Measurements from ENCODE around the gene CHI3L2.

CHI3L2 gene

GRCh38 chr1:111242805-111243523 is 15.5 kb downstream of the CHI3L2 start:
- no peak overlapping the region for H3K27ac ChIP-seq (ENCODE audit: low read length)
- H3K27me3 ChIP-seq (ENCODE audit: insufficient read depth, low read length): no peaks in the 10 kb centered on the region
- no peak overlapping the region for H3K9ac ChIP-seq (ENCODE audit: low read depth, low read length)
- peaks cover under 1% of the 10 kb centered on the region; the same call in 1 of the 2 replicates for H3K4me1 ChIP-seq (ENCODE audit: insufficient read depth, low read length)
- H3K9me3 ChIP-seq (ENCODE audit: insufficient read depth, low read depth, low read length): no peaks in the 10 kb centered on the region
- no peaks in the 10 kb centered on the region for H3K36me3 ChIP-seq (ENCODE audit: insufficient read depth, low read depth, low read length)
- H3K4me3 ChIP-seq (ENCODE audit: low read length): no peak overlapping the region

DNA sequence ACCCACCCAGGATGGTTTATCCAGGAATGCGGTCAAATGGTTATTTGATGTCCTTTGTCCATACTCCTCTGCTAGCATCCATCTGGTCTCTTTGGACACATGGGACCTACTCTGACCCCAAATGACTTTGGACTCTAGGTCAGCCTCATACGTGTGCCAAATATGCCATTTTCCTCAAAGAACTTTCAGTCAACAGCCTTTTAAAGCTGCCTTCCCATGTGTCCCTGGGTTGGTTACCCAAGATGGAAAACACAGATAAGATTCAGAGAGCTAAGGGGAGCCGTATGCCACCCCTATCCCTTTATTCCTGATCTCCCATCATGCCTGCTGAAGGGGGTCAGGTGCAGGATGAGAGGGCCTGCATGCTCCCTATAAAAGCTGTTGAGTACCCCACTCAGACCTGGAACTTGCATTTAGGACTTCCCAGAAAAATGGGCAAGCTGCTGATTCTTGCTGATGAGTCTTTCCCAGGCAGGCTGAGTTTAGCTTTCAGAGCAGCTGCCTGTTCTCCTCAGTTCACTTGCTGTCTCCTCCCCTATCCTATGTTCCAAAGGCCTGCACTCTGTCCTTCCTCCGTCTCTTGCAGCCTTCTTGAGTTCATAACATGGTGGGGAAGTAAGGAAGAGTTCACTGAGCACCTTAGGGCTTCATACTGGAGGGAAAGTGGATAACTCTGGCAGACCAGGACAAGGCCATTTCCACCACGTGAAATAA is 19.8 kb downstream of the CHI3L2 start:
- Histone ChIP-seq H3K9me3 (ENCODE audit: insufficient read depth, low read depth, low read length) (no peaks in the 10 kb centered on the region), H3K36me3 (ENCODE audit: insufficient read depth, low read depth, low read length) (no peaks in the 10 kb centered on the region), H3K4me3 (ENCODE audit: low read length) (no peak overlapping the region), H3K27me3 (ENCODE audit: insufficient read depth, low read length) (no peaks in the 10 kb centered on the region), H3K9ac (ENCODE audit: low read depth, low read length) (no peak overlapping the region), H3K27ac (ENCODE audit: low read length) (no peak overlapping the region), H3K4me1 (ENCODE audit: insufficient read depth, low read length) (no peaks in the 10 kb centered on the region)

DNA sequence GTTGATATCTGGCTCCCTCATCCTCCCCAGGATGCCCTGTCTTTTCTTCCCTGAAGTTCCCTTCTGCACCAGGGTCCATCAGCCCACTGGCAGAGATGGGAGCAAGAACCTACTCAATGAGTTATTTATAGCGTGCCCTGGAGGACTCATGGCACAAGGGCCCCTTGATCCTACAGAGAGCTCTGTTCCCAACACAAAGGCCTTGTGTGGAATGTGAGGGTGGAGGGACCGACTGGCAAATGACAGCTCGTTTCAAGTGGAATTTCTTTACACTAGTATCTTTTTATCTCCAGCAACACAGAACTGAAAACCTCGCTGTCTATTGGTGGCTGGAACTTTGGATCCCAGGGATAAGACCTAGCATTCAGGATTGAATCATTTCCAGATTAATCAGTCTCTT is 22.4 kb downstream of the CHI3L2 start:
- H3K4me1 ChIP-seq (ENCODE audit: insufficient read depth, low read length): no peaks in the 10 kb centered on the region
- no peaks in the 10 kb centered on the region for H3K36me3 ChIP-seq (ENCODE audit: insufficient read depth, low read depth, low read length)

GRCh38 chr1:111251570-111251969 is 24.1 kb downstream of the CHI3L2 start:
- H3K4me3 ChIP-seq (ENCODE audit: low read length): no peak overlapping the region
- no peak overlapping the region for H3K27ac ChIP-seq (ENCODE audit: low read length)
- H3K27me3 ChIP-seq (ENCODE audit: insufficient read depth, low read length): no peaks in the 10 kb centered on the region
- no peaks in the 10 kb centered on the region for H3K36me3 ChIP-seq (ENCODE audit: insufficient read depth, low read depth, low read length)
- no peak overlapping the region for H3K9ac ChIP-seq (ENCODE audit: low read depth, low read length)
- no peaks in the 10 kb centered on the region for H3K4me1 ChIP-seq (ENCODE audit: insufficient read depth, low read length)
- H3K9me3 ChIP-seq (ENCODE audit: insufficient read depth, low read depth, low read length): no peaks in the 10 kb centered on the region

More for the DNA sequence above, 22.4 kb downstream of the CHI3L2 start:
- no peak overlapping the region for H3K4me3 ChIP-seq (ENCODE audit: low read length)
- no peak overlapping the region for H3K9ac ChIP-seq (ENCODE audit: low read depth, low read length)
- no peaks in the 10 kb centered on the region for H3K27me3 ChIP-seq (ENCODE audit: insufficient read depth, low read length)
- no peak overlapping the region for H3K27ac ChIP-seq (ENCODE audit: low read length)
- H3K9me3 ChIP-seq (ENCODE audit: insufficient read depth, low read depth, low read length): no peaks in the 10 kb centered on the region

DNA sequence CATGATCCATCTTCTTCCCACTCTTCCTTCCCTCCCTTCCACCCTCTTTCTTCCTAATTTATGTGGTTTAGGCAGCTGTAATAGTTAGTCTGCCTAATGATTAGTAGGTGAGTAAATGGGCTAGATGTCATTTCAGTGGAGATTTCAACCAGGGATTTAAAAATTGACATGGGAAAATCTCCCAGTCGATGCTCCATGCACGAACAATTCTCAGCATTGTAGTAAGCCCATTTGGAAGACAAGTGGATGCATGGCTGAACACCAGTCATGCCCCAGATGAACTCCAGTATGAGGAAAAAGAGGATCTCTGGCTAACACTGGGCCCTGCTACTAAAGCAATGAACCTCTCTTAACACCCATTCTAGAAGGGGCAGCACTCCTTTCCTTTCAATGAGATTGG is 25.3 kb downstream of the CHI3L2 start:
- Histone ChIP-seq H3K9me3 (ENCODE audit: insufficient read depth, low read depth, low read length) (no peaks in the 10 kb centered on the region), H3K4me3 (ENCODE audit: low read length) (no peak overlapping the region), H3K9ac (ENCODE audit: low read depth, low read length) (no peak overlapping the region), H3K36me3 (ENCODE audit: insufficient read depth, low read depth, low read length) (no peaks in the 10 kb centered on the region), H3K4me1 (ENCODE audit: insufficient read depth, low read length) (no peaks in the 10 kb centered on the region), H3K27me3 (ENCODE audit: insufficient read depth, low read length) (no peaks in the 10 kb centered on the region), H3K27ac (ENCODE audit: low read length) (no peak overlapping the region)

DNA sequence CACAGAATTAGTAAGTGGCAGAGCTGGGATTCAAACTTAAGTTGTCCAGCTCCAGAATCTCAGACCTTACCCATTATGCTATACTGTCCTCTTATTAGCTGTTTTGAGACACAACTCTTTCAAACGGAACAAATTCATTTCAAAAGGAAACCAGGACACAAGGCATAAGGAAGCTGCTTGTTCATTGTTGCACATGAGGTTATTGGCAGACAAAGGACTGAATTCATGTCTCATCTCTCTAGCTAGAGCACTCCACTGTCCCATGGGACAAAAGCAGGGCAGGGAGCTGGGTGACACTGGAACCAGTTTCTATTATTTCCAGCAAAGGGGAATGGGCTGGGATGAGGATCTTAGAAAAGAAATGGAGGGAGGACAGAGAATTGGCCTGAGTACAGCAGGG is 26.4 kb downstream of the CHI3L2 start:
- H3K36me3 ChIP-seq (ENCODE audit: insufficient read depth, low read depth, low read length): no peaks in the 10 kb centered on the region
- no peaks in the 10 kb centered on the region for H3K9me3 ChIP-seq (ENCODE audit: insufficient read depth, low read depth, low read length)
- no peaks in the 10 kb centered on the region for H3K4me1 ChIP-seq (ENCODE audit: insufficient read depth, low read length)
- H3K4me3 ChIP-seq (ENCODE audit: low read length): no peak overlapping the region
- H3K27ac ChIP-seq (ENCODE audit: low read length): no peak overlapping the region
- H3K9ac ChIP-seq (ENCODE audit: low read depth, low read length): no peak overlapping the region
- H3K27me3 ChIP-seq (ENCODE audit: insufficient read depth, low read length): no peaks in the 10 kb centered on the region

DNA sequence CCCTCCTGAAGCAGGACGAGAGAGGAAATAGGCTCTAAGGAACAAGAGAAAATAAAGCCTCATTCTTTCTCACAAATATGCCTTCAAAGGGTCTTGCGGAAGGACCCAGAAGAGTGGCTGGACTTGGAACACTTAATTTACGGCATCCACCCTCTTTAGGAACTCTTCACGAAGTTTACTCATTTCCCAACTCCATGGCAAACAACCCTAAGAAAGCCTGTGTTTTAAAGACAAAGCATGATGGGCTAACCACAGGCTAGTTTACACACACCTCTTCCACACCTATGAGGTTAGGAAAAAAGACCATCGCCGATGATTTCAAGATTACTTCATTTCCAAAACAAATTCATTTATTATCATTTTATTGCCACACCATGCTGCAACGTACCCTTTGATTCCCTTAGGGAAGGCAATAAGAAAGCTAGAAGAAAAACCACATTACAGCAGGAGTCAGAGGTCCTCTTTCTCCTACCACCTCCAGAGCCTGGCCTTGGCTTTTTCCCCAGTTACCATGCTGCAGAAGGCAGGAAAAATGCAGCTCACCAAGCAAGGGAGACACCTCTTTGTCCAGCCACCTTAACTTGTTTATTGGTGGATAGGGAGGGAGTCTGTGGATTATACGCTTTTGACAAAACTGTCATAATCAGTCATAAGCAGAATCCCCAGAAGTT is 29.6 kb downstream of the CHI3L2 start:
- Histone ChIP-seq H3K9me3 (ENCODE audit: insufficient read depth, low read depth, low read length) (no peaks in the 10 kb centered on the region), H3K36me3 (ENCODE audit: insufficient read depth, low read depth, low read length) (no peaks in the 10 kb centered on the region)

GRCh38 chr1:111267801-111268508 is 40.4 kb downstream of the CHI3L2 start:
- Histone ChIP-seq H3K27me3 (ENCODE audit: insufficient read depth, low read length) (peaks cover 19% of the 10 kb centered on the region; the same call in 1 of the 2 replicates), H3K4me3 (ENCODE audit: low read length) (no peak overlapping the region), H3K36me3 (ENCODE audit: insufficient read depth, low read depth, low read length) (no peaks in the 10 kb centered on the region), H3K4me1 (ENCODE audit: insufficient read depth, low read length) (peaks cover 10% of the 10 kb centered on the region), H3K9me3 (ENCODE audit: insufficient read depth, low read depth, low read length) (no peaks in the 10 kb centered on the region), H3K9ac (ENCODE audit: low read depth, low read length) (no peak overlapping the region), H3K27ac (ENCODE audit: low read length) (no peak overlapping the region)

More for the DNA sequence above, 29.6 kb downstream of the CHI3L2 start:
- Histone ChIP-seq H3K4me3 (ENCODE audit: low read length) (no peak overlapping the region), H3K27ac (ENCODE audit: low read length) (no peak overlapping the region), H3K9ac (ENCODE audit: low read depth, low read length) (no peak overlapping the region), H3K4me1 (ENCODE audit: insufficient read depth, low read length) (no peaks in the 10 kb centered on the region), H3K27me3 (ENCODE audit: insufficient read depth, low read length) (no peaks in the 10 kb centered on the region)

GRCh38 chr1:111269825-111270406 is 42.4 kb downstream of the CHI3L2 start:
- no peaks in the 10 kb centered on the region for H3K36me3 ChIP-seq (ENCODE audit: insufficient read depth, low read depth, low read length)
- no peak overlapping the region for H3K4me3 ChIP-seq (ENCODE audit: low read length)
- H3K4me1 ChIP-seq (ENCODE audit: insufficient read depth, low read length): peaks cover 10% of the 10 kb centered on the region
- peaks cover 19% of the 10 kb centered on the region; the same call in 1 of the 2 replicates for H3K27me3 ChIP-seq (ENCODE audit: insufficient read depth, low read length)
- H3K27ac ChIP-seq (ENCODE audit: low read length): no peak overlapping the region
- H3K9me3 ChIP-seq (ENCODE audit: insufficient read depth, low read depth, low read length): no peaks in the 10 kb centered on the region
- no peak overlapping the region for H3K9ac ChIP-seq (ENCODE audit: low read depth, low read length)

- Histone ChIP-seq H3K27ac (ENCODE audit: low read length) (no peak overlapping the region), H3K9ac (ENCODE audit: low read depth, low read length) (no peak overlapping the region), H3K4me1 (ENCODE audit: insufficient read depth, low read length) (peaks cover 10% of the 10 kb centered on the region), H3K4me3 (ENCODE audit: low read length) (peak overlapping the region; percentile 52; the same call in 1 of the 2 replicates), H3K9me3 (ENCODE audit: insufficient read depth, low read depth, low read length) (no peaks in the 10 kb centered on the region), H3K36me3 (ENCODE audit: insufficient read depth, low read depth, low read length) (no peaks in the 10 kb centered on the region), H3K27me3 (ENCODE audit: insufficient read depth, low read length) (peaks cover 19% of the 10 kb centered on the region; the same call in 1 of the 2 replicates)
These were observed 43.4 kb downstream of the CHI3L2 start for GRCh38 chr1:111270771-111271463.

DNA sequence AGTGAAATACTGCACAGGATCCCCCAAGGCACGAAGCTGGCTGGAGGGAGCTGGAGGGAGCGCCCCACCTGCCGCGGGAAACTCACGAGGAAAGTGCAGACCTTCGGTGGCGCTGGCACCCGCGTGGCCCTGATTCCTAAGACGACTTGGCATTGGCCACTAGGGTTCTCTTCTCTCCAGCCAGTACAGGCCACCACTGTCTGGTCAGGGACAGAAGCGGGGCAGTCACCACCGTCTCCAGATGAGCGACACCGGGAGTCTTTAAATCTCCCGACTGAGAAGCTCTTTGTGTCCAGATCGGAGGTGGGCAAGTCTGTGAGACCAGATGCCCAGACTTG is 43.9 kb downstream of the CHI3L2 start:
- Histone ChIP-seq H3K9me3 (ENCODE audit: insufficient read depth, low read depth, low read length) (no peaks in the 10 kb centered on the region; the same call in 1 of the 2 replicates), H3K27ac (ENCODE audit: low read length) (no peak overlapping the region), H3K27me3 (ENCODE audit: insufficient read depth, low read length) (peaks cover 19% of the 10 kb centered on the region; the same call in 1 of the 2 replicates), H3K4me1 (ENCODE audit: insufficient read depth, low read length) (peaks cover 10% of the 10 kb centered on the region), H3K36me3 (ENCODE audit: insufficient read depth, low read depth, low read length) (no peaks in the 10 kb centered on the region), H3K9ac (ENCODE audit: low read depth, low read length) (no peak overlapping the region), H3K4me3 (ENCODE audit: low read length) (peak overlapping the region; percentile 52; the same call in 1 of the 2 replicates)
